Heart left ventricle (tissue), 16 donors: ENCODE measurements around the gene HTT. TPM values are rescaled to one million over a fixed set of nuclear protein-coding genes. Genes with fewer than 3 reads are reported as not detected.

Experiments
- ATAC-seq, 4 donors: fragments of 200-7000 bp; cut with Tn5 transposase; one replicate each; pipeline ENCODE4 v1.9.1; 2020 to 2022; ENCODE audit warnings: moderate library complexity in 4 of 4, mild to moderate bottlenecking in 3 of 4, moderate number of reproducible peaks in 1 of 4
- DNase-seq, 5 donors: peaks; one replicate each; pipeline ENCODE4 v3.0.0-alpha.2; 2020
- H3K27ac ChIP-seq, 12 donors: fragments of 200-600 bp; sonication (generic) in 4 of 12; one replicate each; pipeline versions ENCODE4 v1.5.0 to v1.8.0; 2016 to 2022; ENCODE audit warnings: mild to moderate bottlenecking in 2 of 12
- H3K27me3 ChIP-seq, 9 donors: fragments of 200-600 bp; sonication (generic) in 2 of 9; one replicate each; pipeline versions ENCODE4 v1.5.1 to v1.8.0; 2016 to 2022; ENCODE audit warnings: mild to moderate bottlenecking in 3 of 9
- H3K36me3 ChIP-seq, 9 donors: fragments of 200-600 bp; sonication (generic) in 2 of 9; one replicate each; pipeline versions ENCODE4 v1.5.0 to v1.8.0; 2018 to 2022; ENCODE audit warnings: mild to moderate bottlenecking in 2 of 9
- H3K4me1 ChIP-seq, 12 donors: fragments of 200-600 bp; sonication (generic) in 4 of 12; one replicate each; pipeline versions ENCODE4 v1.5.0 to v1.8.0; 2016 to 2022; ENCODE audit warnings: mild to moderate bottlenecking in 3 of 12
- H3K4me3 ChIP-seq, 12 donors: fragments of 200-600 bp; sonication (generic) in 4 of 12; one replicate each; pipeline versions ENCODE4 v1.5.0 to v1.8.0; 2017 to 2022; ENCODE audit warnings: mild to moderate bottlenecking in 9 of 12, moderate library complexity in 4 of 12
- H3K9me3 ChIP-seq, 12 donors: fragments of 200-600 bp; sonication (generic) in 4 of 12; one replicate each; pipeline versions ENCODE4 v1.5.0 to v1.8.0; 2016 to 2022; ENCODE audit warnings: mild to moderate bottlenecking in 1 of 12
- POLR2A ChIP-seq, 2 donors: fragments of 450-650 bp; IDR thresholded peaks; one replicate each; pipeline ENCODE4 v1.6.1; 2017; ENCODE audit warnings: antibody characterized with exemption in 2 of 2, mild to moderate bottlenecking in 2 of 2, moderate library complexity in 2 of 2
- WGBS, 4 donors: extraction: QIAGEN DNeasy Blood & Tissue Kit in 2 of 4; methylation state at CpG; one replicate each; pipeline versions ENCODE4 v1.1.5 to v1.1.7; 2013 to 2018; 5-methylcytosine and 5-hydroxymethylcytosine counted together
- intact Hi-C, 10 donors: fragments of 100-400 bp; cut with DNase I; formaldehyde crosslinking; loops; one replicate each; pipeline versions ENCODE4 v1.11.1 to v1.14.2; 2022
- polyA plus RNA-seq, 2 donors: library from polyadenylated mRNA; stranded (reverse); fragments of 200-250 nt; gene quantifications; one replicate each; pipeline ENCODE4 v1.2.3, GENCODE V29; 2013
- total RNA-seq, 9 donors: library from RNA; depleted of rRNA in 2 of 9; stranded (reverse); fragments of >200 nt in 2 of 9; fragmentation: NEBNext Ultra II Directional in 3 of 9; extraction: Animal tissue kit (Norgen Biotek cat#: 25700) in 3 of 9; gene quantifications; one replicate each; pipeline versions ENCODE4 v1.1.0 to v1.2.4, GENCODE V29; 2016 to 2023
- TF ChIP-seq, protein P1 (sequence below), 12 donors: fragments of 200-600 bp; sonication (generic) in 4 of 12; IDR thresholded peaks; one replicate each; pipeline versions ENCODE4 v1.5.0 to v1.8.0; 2018 to 2022; ENCODE audit warnings: antibody characterized with exemption in 12 of 12, mild to moderate bottlenecking in 5 of 12
- donor health status: ischemic (EF 13 %, LVEDD 7.1; RV severe dilation, severe dysfunction).
- donor health status: healthy with polysubstance abuse.
- donor health status: DM: no; HTN: yes; CAD: no.
- donor health status: DM: no; HTN: no; CAD: no.
- donor health status: ischemic (EF 25% LVEDD 6.9; RV normal size, moderate dysfunction).
- donor health status: ischemic (EF 25% LVEDD 5.7; RV mildly dilated, moderate dysfunction).
- donor health status: healthy.
- donor health status: DM: yes; HTN: yes; CAD: no.
- donor health status: ischemic (EF 35%, LVEDD 5.7; RV mildly dilated, moderate dysfunction).
- donor health status: nonischemic (EF 11% LVEDD 7.7; RV severe dilation, severe dysfunction).
- donor health status: DM: yes; HTN: yes; CAD: no.
- donor health status: PGD.
- donor health status: ischemic (EF 29% LVEDD 5.4; RV normal size, mild dysfunction).
- donor health status: nonischemic (EF 23%, LVEDD 6.1; RV moderate dilation, normal function).

Gene HTT
- total and polyA plus RNA-seq, 11 donors: 13.9 to 122 (median 25.1) TPM

DNA sequence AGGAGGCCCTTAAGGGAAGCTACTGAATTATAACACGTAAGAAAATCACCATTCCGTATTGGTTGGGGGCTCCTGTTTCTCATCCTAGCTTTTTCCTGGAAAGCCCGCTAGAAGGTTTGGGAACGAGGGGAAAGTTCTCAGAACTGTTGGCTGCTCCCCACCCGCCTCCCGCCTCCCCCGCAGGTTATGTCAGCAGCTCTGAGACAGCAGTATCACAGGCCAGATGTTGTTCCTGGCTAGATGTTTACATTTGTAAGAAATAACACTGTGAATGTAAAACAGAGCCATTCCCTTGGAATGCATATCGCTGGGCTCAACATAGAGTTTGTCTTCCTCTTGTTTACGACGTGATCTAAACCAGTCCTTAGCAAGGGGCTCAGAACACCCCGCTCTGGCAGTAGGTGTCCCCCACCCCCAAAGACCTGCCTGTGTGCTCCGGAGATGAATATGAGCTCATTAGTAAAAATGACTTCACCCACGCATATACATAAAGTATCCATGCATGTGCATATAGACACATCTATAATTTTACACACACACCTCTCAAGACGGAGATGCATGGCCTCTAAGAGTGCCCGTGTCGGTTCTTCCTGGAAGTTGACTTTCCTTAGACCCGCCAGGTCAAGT, 167.5 kb downstream of the HTT start:
- WGBS, 4 donors: 76 to 79% (median 78%) methylated on average over 17 of the region's 17 CpGs
- ATAC-seq (peak in 2 of 4 donors; percentile 20 to 32), DNase-seq (peak in 1 of 5 donors; percentile 30)
- no peaks in the 10 kb centered on the region for H3K4me1 ChIP-seq
- peak overlapping the region in 1 of 12 donors; percentile 46 for H3K27ac ChIP-seq
- no peak for TF ChIP-seq POLR2A (IDR thresholded peaks at IDR 0.05)
- TF ChIP-seq, protein P1, sequence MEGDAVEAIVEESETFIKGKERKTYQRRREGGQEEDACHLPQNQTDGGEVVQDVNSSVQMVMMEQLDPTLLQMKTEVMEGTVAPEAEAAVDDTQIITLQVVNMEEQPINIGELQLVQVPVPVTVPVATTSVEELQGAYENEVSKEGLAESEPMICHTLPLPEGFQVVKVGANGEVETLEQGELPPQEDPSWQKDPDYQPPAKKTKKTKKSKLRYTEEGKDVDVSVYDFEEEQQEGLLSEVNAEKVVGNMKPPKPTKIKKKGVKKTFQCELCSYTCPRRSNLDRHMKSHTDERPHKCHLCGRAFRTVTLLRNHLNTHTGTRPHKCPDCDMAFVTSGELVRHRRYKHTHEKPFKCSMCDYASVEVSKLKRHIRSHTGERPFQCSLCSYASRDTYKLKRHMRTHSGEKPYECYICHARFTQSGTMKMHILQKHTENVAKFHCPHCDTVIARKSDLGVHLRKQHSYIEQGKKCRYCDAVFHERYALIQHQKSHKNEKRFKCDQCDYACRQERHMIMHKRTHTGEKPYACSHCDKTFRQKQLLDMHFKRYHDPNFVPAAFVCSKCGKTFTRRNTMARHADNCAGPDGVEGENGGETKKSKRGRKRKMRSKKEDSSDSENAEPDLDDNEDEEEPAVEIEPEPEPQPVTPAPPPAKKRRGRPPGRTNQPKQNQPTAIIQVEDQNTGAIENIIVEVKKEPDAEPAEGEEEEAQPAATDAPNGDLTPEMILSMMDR (IDR thresholded peaks at IDR 0.05): no peak
- no peaks in the 10 kb centered on the region for H3K27me3 ChIP-seq
- no peak overlapping the region for H3K4me3 ChIP-seq
- intact Hi-C loops: no loop called here
- peaks cover 0 to 53% (median 38%) of the 10 kb centered on the region in 9 donors for H3K36me3 ChIP-seq
- H3K9me3 ChIP-seq: no peaks in the 10 kb centered on the region

DNA sequence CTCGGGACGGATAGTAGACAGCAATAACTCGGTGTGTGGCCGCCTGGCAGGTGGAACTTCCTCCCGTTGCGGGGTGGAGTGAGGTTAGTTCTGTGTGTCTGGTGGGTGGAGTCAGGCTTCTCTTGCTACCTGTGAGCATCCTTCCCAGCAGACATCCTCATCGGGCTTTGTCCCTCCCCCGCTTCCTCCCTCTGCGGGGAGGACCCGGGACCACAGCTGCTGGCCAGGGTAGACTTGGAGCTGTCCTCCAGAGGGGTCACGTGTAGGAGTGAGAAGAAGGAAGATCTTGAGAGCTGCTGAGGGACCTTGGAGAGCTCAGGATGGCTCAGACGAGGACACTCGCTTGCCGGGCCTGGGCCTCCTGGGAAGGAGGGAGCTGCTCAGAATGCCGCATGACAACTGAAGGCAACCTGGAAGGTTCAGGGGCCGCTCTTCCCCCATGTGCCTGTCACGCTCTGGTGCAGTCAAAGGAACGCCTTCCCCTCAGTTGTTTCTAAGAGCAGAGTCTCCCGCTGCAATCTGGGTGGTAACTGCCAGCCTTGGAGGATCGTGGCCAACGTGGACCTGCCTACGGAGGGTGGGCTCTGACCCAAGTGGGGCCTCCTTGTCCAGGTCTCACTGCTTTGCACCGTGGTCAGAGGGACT, 168.8 kb downstream of the HTT start:
- ATAC-seq (no peak), DNase-seq (no peak)
- 82 to 86% (median 84%) methylated on average over 21 to 23 of the region's 23 CpGs for WGBS, 4 donors
- intact Hi-C loops: no loop called here
- Histone ChIP-seq H3K9me3 (no peaks in the 10 kb centered on the region), H3K4me1 (no peaks in the 10 kb centered on the region), H3K4me3 (no peak overlapping the region), H3K27me3 (no peaks in the 10 kb centered on the region), H3K36me3 (peaks cover 0 to 42% (median 28%) of the 10 kb centered on the region in 9 donors), H3K27ac (no peak overlapping the region)
- TF ChIP-seq, protein P1 (IDR thresholded peaks at IDR 0.05): no peak
- TF ChIP-seq POLR2A (IDR thresholded peaks at IDR 0.05): no peak

DNA sequence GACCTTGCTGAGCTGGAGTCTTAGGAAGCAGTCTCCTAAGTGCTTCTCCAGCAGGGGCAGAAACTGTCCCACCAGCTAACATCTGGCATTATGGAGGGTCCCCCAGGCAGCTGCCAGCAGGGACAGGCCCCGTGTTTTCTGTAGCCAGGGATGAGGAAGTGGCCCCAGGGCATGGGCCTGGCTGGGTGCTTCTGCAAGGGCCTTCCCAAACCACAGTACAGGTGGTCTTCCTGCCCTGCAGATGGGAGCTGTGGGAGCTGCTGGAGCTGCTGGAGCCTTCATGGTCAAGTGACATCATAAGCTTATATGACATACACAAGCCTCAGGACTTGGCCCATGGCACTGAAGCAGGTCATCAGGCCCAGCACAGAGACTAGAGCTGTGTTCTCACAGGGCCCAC, 169.5 kb downstream of the HTT start:
- Histone ChIP-seq H3K27ac (no peak overlapping the region), H3K4me3 (no peak overlapping the region), H3K36me3 (peaks cover 0 to 35% (median 22%) of the 10 kb centered on the region in 9 donors), H3K27me3 (no peaks in the 10 kb centered on the region), H3K9me3 (no peaks in the 10 kb centered on the region), H3K4me1 (no peaks in the 10 kb centered on the region)
- no peak for ATAC-seq
- intact Hi-C loops: no loop called here
- no peak for TF ChIP-seq POLR2A (IDR thresholded peaks at IDR 0.05)
- TF ChIP-seq, protein P1 (IDR thresholded peaks at IDR 0.05): no peak
- WGBS, 4 donors: 63 to 81% (median 78%) methylated on average over 1 of the region's 1 CpG
- DNase-seq: no peak

DNA sequence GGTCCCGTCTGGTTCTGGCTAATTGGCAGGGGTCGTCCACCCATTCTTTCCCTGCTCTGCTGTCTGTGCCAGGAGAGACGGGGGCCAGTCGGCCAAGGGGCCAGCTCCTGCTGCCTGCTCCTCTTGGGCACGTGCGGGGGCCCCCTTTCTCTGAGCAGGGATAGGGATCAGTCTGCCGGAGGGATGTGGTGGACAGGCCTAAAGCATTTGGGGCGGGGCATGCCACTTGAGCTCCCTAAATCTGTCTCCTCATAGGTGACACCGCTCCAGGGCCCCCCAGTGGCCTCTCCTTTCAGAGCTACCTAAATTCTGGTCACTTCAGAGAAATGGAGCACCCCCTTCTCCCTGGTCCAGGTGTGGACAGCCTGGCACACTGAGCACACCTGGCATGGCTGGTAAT, 170.3 kb downstream of the HTT start:
- Histone ChIP-seq H3K27ac (no peak overlapping the region), H3K27me3 (no peaks in the 10 kb centered on the region), H3K9me3 (no peaks in the 10 kb centered on the region), H3K4me3 (no peak overlapping the region), H3K36me3 (peaks cover 0 to 28% (median 15%) of the 10 kb centered on the region in 9 donors), H3K4me1 (no peaks in the 10 kb centered on the region)
- DNase-seq: no peak
- WGBS, 4 donors: 88 to 92% (median 90%) methylated on average over 8 to 9 of the region's 9 CpGs
- ATAC-seq: no peak
- no peak for TF ChIP-seq POLR2A (IDR thresholded peaks at IDR 0.05)
- intact Hi-C loops: no loop called here
